ENCODE results near the gene NANOGP8.

The NANOGP8 gene

DNA sequence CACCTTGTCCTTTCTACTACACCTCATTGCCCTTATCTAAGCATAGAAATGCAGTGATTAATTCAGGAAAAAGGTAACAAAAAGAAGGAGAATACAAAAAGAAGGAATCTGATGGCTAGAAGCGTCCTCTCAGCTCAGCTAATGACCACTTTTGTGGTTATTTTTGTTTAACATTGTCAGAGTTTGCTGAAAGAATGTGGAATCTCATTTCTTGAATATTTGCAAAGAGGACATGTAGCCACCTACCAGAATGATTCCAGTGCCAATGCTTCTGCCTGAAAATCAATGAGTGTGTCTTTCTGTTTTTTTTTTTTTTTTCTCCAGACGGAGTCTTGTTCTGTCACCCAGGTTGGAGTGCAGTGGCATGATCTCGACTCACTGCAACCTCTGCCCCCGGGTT, 24.5 kb downstream of the NANOGP8 start:
- no peak for DNase-seq (ENCODE audit: low read depth in 2 of 2)

GRCh38 chr15:35058534-35059054, 26.5 kb downstream of the NANOGP8 start:
- no peak for DNase-seq (ENCODE audit: low read depth in 2 of 2)

- DNase-seq (ENCODE audit: low read depth in 2 of 2): no peak
These were observed 29.5 kb downstream of the NANOGP8 start for GRCh38 chr15:35055416-35056105.

- no peak for DNase-seq (ENCODE audit: low read depth in 2 of 2)
These were observed 30.7 kb downstream of the NANOGP8 start for GRCh38 chr15:35054380-35054779.

GRCh38 chr15:35047996-35048395, 37.1 kb downstream of the NANOGP8 start:
- DNase-seq (ENCODE audit: low read depth in 2 of 2): no peak

- no peak for DNase-seq (ENCODE audit: low read depth in 2 of 2)
These were observed 37.6 kb downstream of the NANOGP8 start for GRCh38 chr15:35047528-35047927.

- no peak for DNase-seq (ENCODE audit: low read depth in 2 of 2)
These were observed 41.6 kb downstream of the NANOGP8 start for GRCh38 chr15:35043373-35044095.

DNA sequence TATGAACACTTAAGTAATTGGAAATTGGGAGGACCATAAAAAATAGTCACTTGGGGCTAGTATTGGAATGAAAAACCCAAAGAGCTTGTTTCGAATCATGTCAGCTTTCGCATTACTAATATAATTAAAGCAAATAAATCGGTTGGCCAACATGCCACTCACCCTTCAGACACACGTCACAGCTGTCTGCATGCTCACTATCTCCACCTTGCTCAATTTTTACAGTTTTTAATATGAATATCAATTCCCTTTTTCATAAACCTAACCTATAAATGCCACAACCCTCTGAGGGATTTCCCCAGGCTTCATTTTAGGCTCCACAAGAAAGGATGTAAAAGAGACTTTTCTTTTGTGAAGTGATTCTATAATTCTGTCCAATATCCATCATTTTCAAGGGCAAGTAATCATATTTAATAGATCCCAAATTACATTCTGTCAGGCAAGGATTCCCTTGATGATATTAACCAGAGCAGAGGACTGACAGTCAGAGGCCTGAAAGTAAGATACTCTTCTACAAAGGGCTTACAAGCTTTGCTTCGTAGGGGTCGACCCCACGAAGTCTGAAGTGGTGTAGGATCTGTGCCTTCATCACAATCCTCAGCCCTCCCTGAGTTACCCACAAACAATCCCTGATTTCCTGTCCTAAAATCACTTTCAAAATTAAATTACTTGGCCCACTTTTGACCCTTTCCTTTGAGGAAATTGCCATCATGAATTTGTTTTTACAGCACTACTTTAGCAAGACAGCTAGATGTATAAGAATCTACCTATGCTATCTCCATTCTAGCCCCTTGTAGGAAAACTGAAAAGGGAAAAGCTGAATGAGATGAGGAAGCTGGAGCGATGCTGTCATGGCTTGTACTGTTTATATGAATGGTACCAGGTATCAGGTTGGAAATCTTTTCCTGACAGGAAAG, 44.5 kb downstream of the NANOGP8 start:
- DNase-seq (ENCODE audit: low read depth in 2 of 2): no peak

DNA sequence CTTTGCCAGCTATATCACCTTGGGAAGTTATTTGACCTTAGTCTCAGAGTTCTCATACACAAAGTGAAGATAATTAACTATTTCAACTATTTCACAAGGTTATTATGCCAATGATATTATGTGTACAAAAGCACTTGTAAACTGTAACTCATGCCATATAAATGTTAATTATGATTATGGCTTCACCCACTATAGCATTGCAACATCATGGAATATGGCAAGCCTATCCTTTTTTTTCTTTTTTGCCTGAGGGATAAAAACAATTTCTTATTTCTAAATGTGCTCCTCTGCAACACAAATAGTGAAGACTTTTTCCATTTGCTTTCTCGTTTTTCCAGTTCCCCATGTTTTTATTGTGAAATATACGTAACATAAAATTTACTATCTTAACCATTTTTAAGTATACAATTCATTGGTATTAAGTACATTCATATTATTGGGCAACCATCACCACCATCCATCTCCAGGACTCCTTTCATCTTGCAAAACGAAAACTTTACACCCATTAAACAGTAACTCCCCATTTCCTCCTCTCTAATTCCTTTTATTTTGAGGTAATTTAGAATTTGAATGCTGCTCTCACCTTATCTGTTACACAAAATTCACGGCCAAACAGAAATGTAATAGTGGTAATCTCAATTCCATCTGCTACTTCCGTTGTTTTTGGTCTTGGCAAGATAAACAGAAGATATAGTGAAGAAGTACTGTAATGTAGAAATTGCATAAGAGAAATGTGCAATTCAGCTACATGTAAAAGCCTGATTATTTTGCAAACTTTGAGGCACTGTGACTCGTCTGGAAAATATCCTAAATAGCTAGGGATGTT, 46.3 kb downstream of the NANOGP8 start:
- no peak for DNase-seq (ENCODE audit: low read depth in 2 of 2)

Measured in stimulated activated CD8-positive, alpha-beta memory T cell treated with anti-CD3 and anti-CD28 coated beads, Interleukin-2, amount 100 ng/mL, for 48 hours (primary cell).